A673 (cell line): Measurements from ENCODE around the gene SEMA3E. TPM values are rescaled to one million over a fixed set of nuclear protein-coding genes. Genes with fewer than 3 reads are reported as not detected.

Experiments used
- BruUV-seq: library from RNA; stranded (reverse); fragments of 400-500 nt; replicated peaks from 2 replicates; lab custom pipeline; 2021; lab: Mats Ljungman, UMichigan
- CTCF ChIA-PET: fragments of 300-600 bp; sonication (Branson Sonifier 250); formaldehyde crosslinking; loops from one replicate; lab custom pipeline; 2022; ENCODE audit warnings: antibody characterized with exemption; lab: Charles Lee
- POLR2A ChIA-PET: fragments of 300-600 bp; sonication (Branson Sonifier 250); formaldehyde crosslinking; loops from one replicate; lab custom pipeline; 2022; ENCODE audit warnings: antibody characterized with exemption; ENCODE audit not compliant: low non-redundant PET; lab: Charles Lee
- DNase-seq: peaks from one replicate; pipeline ENCODE4 v3.0.0-alpha.2; 2015; ENCODE audit warnings: low spot score
- H3K27ac ChIP-seq: fragments of 200-600 bp; sonication (generic); 2 replicates; pipeline ENCODE4 v1.5.1; 2016; ENCODE audit warnings: mixed run types, low read depth, mild to moderate bottlenecking, mixed read lengths, antibody characterized with exemption, low read length; ENCODE audit not compliant: poor library complexity, severe bottlenecking
- H3K27me3 ChIP-seq: fragments of 200-600 bp; sonication (generic); replicated peaks from 2 replicates; pipeline ENCODE4 v1.6.1; 2017; ENCODE audit warnings: mixed run types, low read depth, mild to moderate bottlenecking, mixed read lengths, antibody characterized with exemption, low read length; ENCODE audit not compliant: insufficient read depth, poor library complexity
- H3K36me3 ChIP-seq: fragments of 200-600 bp; sonication (generic); 2 replicates; pipeline ENCODE4 v1.6.1; 2016; ENCODE audit warnings: mixed run types, mild to moderate bottlenecking, mixed read lengths, antibody characterized with exemption, low read length; ENCODE audit not compliant: insufficient read depth, poor library complexity, severe bottlenecking
- H3K4me1 ChIP-seq: fragments of 200-600 bp; sonication (generic); 2 replicates; pipeline ENCODE4 v1.6.1; 2017; ENCODE audit warnings: mixed run types, mild to moderate bottlenecking, mixed read lengths, antibody characterized with exemption, low read length; ENCODE audit not compliant: insufficient read depth, poor library complexity, severe bottlenecking
- H3K4me3 ChIP-seq: fragments of 200-600 bp; sonication (generic); 2 replicates; pipeline ENCODE4 v1.5.1; 2016; ENCODE audit warnings: low read depth, mixed run types, mild to moderate bottlenecking, mixed read lengths, low read length; ENCODE audit not compliant: poor library complexity, severe bottlenecking
- H3K9me3 ChIP-seq: fragments of 200-600 bp; sonication (generic); 2 replicates; pipeline ENCODE4 v1.6.1; 2016; ENCODE audit warnings: mixed run types, low read depth, mild to moderate bottlenecking, mixed read lengths, antibody characterized with exemption, low read length; ENCODE audit not compliant: poor library complexity, severe bottlenecking
- CTCF ChIP-seq: fragments of 300-800, 200-600 bp; sonication (generic); conservative IDR thresholded peaks from 2 replicates; pipeline ENCODE4 v1.5.1; 2017; ENCODE audit warnings: low read depth, mild to moderate bottlenecking, antibody characterized with exemption, low read length, moderate library complexity, mixed read lengths
- EZH2 ChIP-seq: fragments of 200-600 bp; sonication (generic); IDR thresholded peaks from 2 replicates; pipeline ENCODE4 v1.6.1; 2017; ENCODE audit warnings: borderline replicate concordance, low read depth, mild to moderate bottlenecking, mixed read lengths, antibody characterized with exemption, low read length; ENCODE audit not compliant: poor library complexity, severe bottlenecking
- intact Hi-C: fragments of 100-400 bp; cut with micrococcal nuclease; formaldehyde crosslinking; loops from one replicate; pipeline ENCODE4 v1.10.0; 2022; ENCODE audit not compliant: unreplicated experiment
- total RNA-seq: library from RNA; stranded (reverse); gene quantifications from 2 replicates; pipeline ENCODE4 v1.2.3, GENCODE V29; 2021

Gene SEMA3E
- total RNA-seq, 1 experiment from 2014 or later: not detected

GRCh38 chr7:83534488-83534887 lies 114.5 kb downstream of the SEMA3E start:
- Histone ChIP-seq H3K27ac (no peak overlapping the region), H3K9me3 (no peaks in the 10 kb centered on the region), H3K4me3 (no peak overlapping the region), H3K27me3 (peaks cover 4% of the 10 kb centered on the region), H3K4me1 (no peaks in the 10 kb centered on the region), H3K36me3 (no peaks in the 10 kb centered on the region)
- POLR2A ChIA-PET: interaction anchor here (0.6 kb wide), 1 partner anchor 1004 kb away, joined by 3 read pairs; no protein-coding TSS in a partner anchor
- TF ChIP-seq CTCF (no peak), EZH2 (no peak)
- CTCF ChIA-PET: no interaction called here
- DNase-seq: no peak
- intact Hi-C loops: no loop called here
- no TSS peak for BruUV-seq

- Histone ChIP-seq H3K9me3 (no peaks in the 10 kb centered on the region), H3K4me3 (no peak overlapping the region), H3K4me1 (no peaks in the 10 kb centered on the region), H3K27me3 (no peaks in the 10 kb centered on the region), H3K27ac (no peak overlapping the region), H3K36me3 (no peaks in the 10 kb centered on the region)
- POLR2A ChIA-PET: no interaction called here
- CTCF ChIA-PET: no interaction called here
- intact Hi-C loops: no loop called here
- no TSS peak for BruUV-seq
- DNase-seq: peak; percentile 26
- TF ChIP-seq CTCF (no peak), EZH2 (no peak)
These were observed 116.7 kb downstream of the SEMA3E start for GRCh38 chr7:83532219-83532618.

DNA sequence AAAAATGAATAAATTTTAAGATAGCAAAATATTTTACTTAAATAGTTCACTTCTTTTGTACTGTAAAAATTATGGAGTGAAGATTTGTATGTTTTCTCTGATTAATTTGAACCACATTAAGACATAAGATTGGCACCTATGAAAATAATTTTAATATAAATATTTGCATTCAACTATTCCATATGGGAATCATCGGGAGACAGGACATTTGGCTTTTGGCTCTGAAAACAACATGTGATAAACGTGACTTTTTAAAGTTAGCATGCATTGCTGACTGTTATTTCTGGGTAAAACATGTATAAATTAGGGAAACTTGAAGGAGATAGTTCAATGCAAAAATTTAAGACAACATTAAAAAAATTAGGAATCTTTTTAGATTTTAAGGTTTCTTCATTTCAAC lies 117.2 kb downstream of the SEMA3E start:
- no TSS peak for BruUV-seq
- ChIA-PET POLR2A (no interaction called here), CTCF (interaction anchor here (0.7 kb wide), 1 partner anchor 334 kb away, joined by 6 read pairs; no protein-coding TSS in a partner anchor)
- Histone ChIP-seq H3K36me3 (no peaks in the 10 kb centered on the region), H3K4me1 (no peaks in the 10 kb centered on the region), H3K9me3 (no peaks in the 10 kb centered on the region), H3K27me3 (no peaks in the 10 kb centered on the region), H3K4me3 (no peak overlapping the region), H3K27ac (no peak overlapping the region)
- no peak for DNase-seq
- TF ChIP-seq EZH2: no peak
- TF ChIP-seq CTCF: no peak
- intact Hi-C loops: no loop called here
